B cell (primary cell): ENCODE measurements around the gene SULT1C4. TPM values are rescaled to one million over a fixed set of nuclear protein-coding genes. Genes with fewer than 3 reads are reported as not detected.
"Not testable (repeated sequence)": the region's sequence is repeated elsewhere in the genome, so short reads cannot be mapped to it uniquely, and the experiment has no call there.

Source experiments
- ATAC-seq: fragments of 200-7000 bp; cut with Tn5 transposase; one replicate; pipeline ENCODE4 v1.10.0; 2021; ENCODE audit warnings: low read depth, mild to moderate bottlenecking, moderate number of reproducible peaks, moderate library complexity
- CTCF ChIA-PET: fragments of 350-600 bp; sonication (Branson Sonifier 250); formaldehyde crosslinking; loops from one replicate; lab custom pipeline; 2021; ENCODE audit warnings: antibody characterized with exemption, inconsistent platforms; lab: Charles Lee
- POLR2A ChIA-PET: fragments of 350-600 bp; sonication (Branson Sonifier 250); formaldehyde crosslinking; loops from one replicate; lab custom pipeline; 2021; ENCODE audit warnings: antibody characterized with exemption; lab: Charles Lee
- DNase-seq: peaks from one replicate; pipeline ENCODE4 v3.0.0; 2013
- H2AFZ ChIP-seq: 2 replicates; pipeline ENCODE4 v1.6.1; 2012; ENCODE audit warnings: mild to moderate bottlenecking, low read depth, low read length; ENCODE audit not compliant: insufficient read depth, poor library complexity, severe bottlenecking
- H3K27ac ChIP-seq, 2 donors: 1 replicate in 1 of 2; 2 replicates in 1 of 2; pipeline ENCODE4 v1.5.1; 2012 to 2013; ENCODE audit warnings: low read length in 2 of 2, mild to moderate bottlenecking in 2 of 2, moderate library complexity in 1 of 2
- H3K27me3 ChIP-seq, 4 experiments: fragments of 200-600 bp in 1 of 4; sonication (generic) in 1 of 4; replicated peaks in 1 of 4; 1 replicate in 2 of 4; 2 replicates in 2 of 4; pipeline versions ENCODE4 v1.6.1 to v1.7.0; 2013 to 2016; ENCODE audit warnings: low read length in 3 of 4, mild to moderate bottlenecking in 2 of 4, mixed read lengths in 1 of 4, moderate library complexity in 1 of 4; ENCODE audit not compliant: insufficient read depth in 4 of 4, control insufficient read depth in 3 of 4; ENCODE audit errors: control extremely low read depth in 1 of 4
- H3K36me3 ChIP-seq, 2 experiments: replicated peaks in 1 of 2; 1 replicate in 1 of 2; 2 replicates in 1 of 2; pipeline versions ENCODE4 v1.6.1 to v1.7.1; 2013; ENCODE audit warnings: low read length in 1 of 2; ENCODE audit not compliant: insufficient read depth in 2 of 2, control insufficient read depth in 1 of 2; ENCODE audit errors: control extremely low read depth in 1 of 2, extremely low read depth in 1 of 2
- H3K4me1 ChIP-seq, 2 donors: fragments of 200-600 bp in 1 of 2; sonication (generic) in 1 of 2; 1 replicate in 1 of 2; 2 replicates in 1 of 2; pipeline versions ENCODE4 v1.5.1 to v1.6.1; 2013 to 2017; ENCODE audit warnings: low read length in 2 of 2; ENCODE audit not compliant: control insufficient read depth in 2 of 2, insufficient read depth in 2 of 2
- H3K4me2 ChIP-seq: replicated peaks from 2 replicates; pipeline ENCODE3; 2012; ENCODE audit warnings: mild to moderate bottlenecking, low read depth, low read length; ENCODE audit not compliant: poor library complexity, severe bottlenecking
- H3K4me3 ChIP-seq, 5 experiments: fragments of 200-600 bp in 1 of 5; sonication (generic) in 1 of 5; 1 replicate in 3 of 5; 2 replicates in 2 of 5; pipeline versions ENCODE4 v1.5.1 to v1.7.0; 2011 to 2016; ENCODE audit warnings: low read length in 4 of 5, mild to moderate bottlenecking in 4 of 5, low read depth in 2 of 5, control low read depth in 1 of 5, moderate library complexity in 1 of 5; ENCODE audit not compliant: insufficient read depth in 1 of 5; ENCODE audit errors: control extremely low read depth in 1 of 5, extremely low read depth in 1 of 5
- H3K79me2 ChIP-seq: fragments of 200-600 bp; sonication (generic); one replicate; pipeline ENCODE4 v1.6.0; 2016; ENCODE audit warnings: low read length; ENCODE audit not compliant: control insufficient read depth, insufficient read depth
- H3K9ac ChIP-seq: fragments of 200-600 bp; sonication (generic); 2 replicates; pipeline ENCODE4 v1.6.1; 2017; ENCODE audit warnings: mild to moderate bottlenecking, low read length, moderate library complexity
- H3K9me3 ChIP-seq, 3 donors: one replicate each; pipeline versions ENCODE4 v1.6.1 to v1.7.1; 2013; ENCODE audit warnings: low read length in 2 of 3; ENCODE audit not compliant: control insufficient read depth in 2 of 3, insufficient read depth in 1 of 3; ENCODE audit errors: control extremely low read depth in 1 of 3
- H4K20me1 ChIP-seq: 2 replicates; pipeline ENCODE4 v1.6.0; 2012; ENCODE audit warnings: mild to moderate bottlenecking, low read length; ENCODE audit not compliant: insufficient read depth, control insufficient read depth, poor library complexity, severe bottlenecking
- H3K27ac Mint-ChIP-seq: one replicate; pipeline ENCODE4 v1.8.0; 2021; ENCODE audit warnings: mixed read lengths
- H3K27me3 Mint-ChIP-seq: one replicate; pipeline ENCODE4 v1.8.0; 2021; ENCODE audit warnings: mixed read lengths
- H3K4me1 Mint-ChIP-seq: one replicate; pipeline ENCODE4 v1.8.0; 2021; ENCODE audit warnings: mixed read lengths
- H3K4me3 Mint-ChIP-seq: one replicate; pipeline ENCODE4 v1.8.0; 2021; ENCODE audit warnings: mixed read lengths
- H3K9me3 Mint-ChIP-seq: one replicate; pipeline ENCODE4 v1.8.0; 2022; ENCODE audit warnings: mixed read lengths; ENCODE audit not compliant: insufficient read depth
- CTCF ChIP-seq: fragments of 200-600 bp; IDR thresholded peaks from one replicate; pipeline ENCODE4 v1.8.0; 2022; ENCODE audit warnings: antibody characterized with exemption, mild to moderate bottlenecking
- EZH2 ChIP-seq: IDR thresholded peaks from 2 replicates; pipeline ENCODE4 v1.6.1; 2012; ENCODE audit warnings: borderline replicate concordance, low read depth, mild to moderate bottlenecking, moderate library complexity, low read length; ENCODE audit not compliant: insufficient read depth, poor library complexity, severe bottlenecking
- WGBS: methylation state at CpG from one replicate; pipeline ENCODE4 v1.1.5; 2013; ENCODE audit warnings: missing lambda C conversion rate; ENCODE audit not compliant: insufficient coverage; 5-methylcytosine and 5-hydroxymethylcytosine counted together
- intact Hi-C: fragments of 100-400 bp; cut with micrococcal nuclease; formaldehyde crosslinking; loops from one replicate; pipeline ENCODE4 v1.10.0; 2022
- polyA plus RNA-seq: library from polyadenylated mRNA; depleted of rRNA; stranded (reverse); fragments of >200 nt; gene quantifications from 2 replicates; pipeline ENCODE4 v1.2.3, GENCODE V29; 2012
- total RNA-seq, 2 donors: library from RNA; stranded (reverse); fragments of 120-200 nt in 1 of 2; gene quantifications; 1 replicate in 1 of 2; 2 replicates in 1 of 2; pipeline versions ENCODE4 v1.2.3 to v1.2.4, GENCODE V29; 2013 to 2022

The SULT1C4 gene
- total and polyA plus RNA-seq, 2 donors (not counting 1 experiment from before 2014, with no cell fraction given) = not detected

GRCh38 chr2:108355906-108356734 lies 21.6 kb upstream of the SULT1C4 start:
- no peak overlapping the region for H3K27ac ChIP-seq
- TF ChIP-seq CTCF = no peak
- no peak for TF ChIP-seq EZH2
- H2AFZ ChIP-seq = no peak overlapping the region
- ATAC-seq (no peak), DNase-seq (no peak)
- H3K79me2 ChIP-seq = no peaks in the 10 kb centered on the region
- H3K27me3 Mint-ChIP-seq = peaks cover 15% of the 10 kb centered on the region
- no peak overlapping the region for H3K9ac ChIP-seq
- no peaks in the 10 kb centered on the region for H3K27me3 ChIP-seq
- POLR2A ChIA-PET = no interaction called here
- no peaks in the 10 kb centered on the region for H3K36me3 ChIP-seq
- no peak overlapping the region for H3K4me3 ChIP-seq
- no peak overlapping the region for H3K27ac Mint-ChIP-seq
- H3K9me3 Mint-ChIP-seq = no peaks in the 10 kb centered on the region
- H3K4me1 Mint-ChIP-seq = no peaks in the 10 kb centered on the region
- no peaks in the 10 kb centered on the region for H3K9me3 ChIP-seq
- no peak overlapping the region for H3K4me3 Mint-ChIP-seq
- CTCF ChIA-PET = no interaction called here
- intact Hi-C loops = no loop called here
- 69% methylated on average over 1 of the region's 2 CpGs for WGBS
- no peaks in the 10 kb centered on the region for H3K4me1 ChIP-seq
- no peak overlapping the region for H3K4me2 ChIP-seq
- H4K20me1 ChIP-seq = no peaks in the 10 kb centered on the region

- H3K9ac ChIP-seq, H3K4me1 Mint-ChIP-seq, H3K79me2 ChIP-seq, H2AFZ ChIP-seq, ATAC-seq, POLR2A ChIA-PET, H3K27ac Mint-ChIP-seq, intact Hi-C loops, H3K36me3 ChIP-seq, H3K27ac ChIP-seq, H3K27me3 ChIP-seq, H3K4me1 ChIP-seq, H3K4me2 ChIP-seq, DNase-seq, CTCF ChIA-PET, H3K9me3 ChIP-seq, H3K9me3 Mint-ChIP-seq, H3K4me3 ChIP-seq, H4K20me1 ChIP-seq, H3K4me3 Mint-ChIP-seq: not testable (repeated sequence)
- no CpG with 5 or more reads among the region's 1 CpG for WGBS
- peaks cover 15% of the 10 kb centered on the region for H3K27me3 Mint-ChIP-seq
Observed at GRCh38 chr2:108359336-108359735, 18.4 kb upstream of the SULT1C4 start.
